Thoracic aorta (tissue), 2 donors: ENCODE results near the gene PHF1. TPM values are rescaled to one million over a fixed set of nuclear protein-coding genes. Genes with fewer than 3 reads are reported as not detected.

Experiments used
- ATAC-seq: fragments of 150-250 bp; one replicate; pipeline ENCODE4 v1.8.0; 2017; ENCODE audit warnings: low read depth; ENCODE audit not compliant: insufficient number of reproducible peaks, low FRiP score
- DNase-seq: peaks from one replicate; pipeline ENCODE4 v3.0.0-alpha.2; 2020; ENCODE audit warnings: low spot score
- H3K27ac ChIP-seq, 2 donors: fragments of 200-600 bp; sonication (generic); 1 replicate in 1 of 2; 2 replicates in 1 of 2; pipeline ENCODE4 v1.5.1; 2016; ENCODE audit warnings: mild to moderate bottlenecking in 2 of 2, moderate library complexity in 2 of 2
- H3K27me3 ChIP-seq: fragments of 200-600 bp; sonication (generic); replicated peaks from 2 replicates; pipeline ENCODE4 v1.6.0; 2016; ENCODE audit warnings: mild to moderate bottlenecking; ENCODE audit not compliant: insufficient read depth
- H3K36me3 ChIP-seq: fragments of 200-600 bp; sonication (generic); one replicate; pipeline ENCODE4 v1.5.1; 2016
- H3K4me1 ChIP-seq, 2 donors: fragments of 200-600 bp; sonication (generic); 1 replicate in 1 of 2; 2 replicates in 1 of 2; pipeline versions ENCODE4 v1.5.1 to v1.6.0; 2016; ENCODE audit warnings: low read depth in 2 of 2, mild to moderate bottlenecking in 1 of 2; ENCODE audit not compliant: control insufficient read depth in 1 of 2
- H3K4me3 ChIP-seq: fragments of 200-600 bp; sonication (generic); 2 replicates; pipeline ENCODE4 v1.5.1; 2016; ENCODE audit warnings: mild to moderate bottlenecking
- H3K9me3 ChIP-seq: fragments of 200-600 bp; sonication (generic); 2 replicates; pipeline ENCODE4 v1.5.1; 2016
- CTCF ChIP-seq: fragments of 200-600 bp; sonication (generic); IDR thresholded peaks from one replicate; pipeline ENCODE4 v1.5.1; 2019; ENCODE audit warnings: antibody characterized with exemption
- total RNA-seq, 2 donors: library from RNA; depleted of rRNA; stranded (reverse); fragments of >200 nt; gene quantifications; one replicate each; pipeline versions ENCODE4 v1.1.0 to v1.2.3, GENCODE V29; 2016

Gene PHF1
- total RNA-seq, 2 donors from 2014 or later: 82.0 to 104 TPM

GRCh38 chr6:33433544-33434191 is 22.9 kb downstream of the PHF1 start:
- no peak for TF ChIP-seq CTCF
- ATAC-seq: peak; percentile 35
- no peak overlapping the region for H3K4me3 ChIP-seq
- H3K27ac ChIP-seq: no peak overlapping the region
- peaks cover 19% of the 10 kb centered on the region for H3K36me3 ChIP-seq
- no peaks in the 10 kb centered on the region for H3K9me3 ChIP-seq
- peaks cover 1 to 41% of the 10 kb centered on the region in 2 donors for H3K4me1 ChIP-seq
- DNase-seq: no peak
- H3K27me3 ChIP-seq: no peaks in the 10 kb centered on the region

- no peak overlapping the region for H3K27ac ChIP-seq
Measured at GRCh38 chr6:33434961-33435360, 24.1 kb downstream of the PHF1 start.

GRCh38 chr6:33437666-33438065 is 26.9 kb downstream of the PHF1 start:
- ATAC-seq (no peak), DNase-seq (no peak)
- TF ChIP-seq CTCF: no peak

More at GRCh38 chr6:33434961-33435360, 24.1 kb downstream of the PHF1 start:
- no peaks in the 10 kb centered on the region for H3K27me3 ChIP-seq
- peaks cover 0 to 31% of the 10 kb centered on the region in 2 donors for H3K4me1 ChIP-seq
- ATAC-seq: no peak
- TF ChIP-seq CTCF: no peak
- no peak overlapping the region for H3K4me3 ChIP-seq
- DNase-seq: no peak
- peaks cover 24% of the 10 kb centered on the region for H3K36me3 ChIP-seq
- H3K9me3 ChIP-seq: no peaks in the 10 kb centered on the region

GRCh38 chr6:33438978-33439594 is 28.3 kb downstream of the PHF1 start:
- H3K36me3 ChIP-seq: peaks cover 37% of the 10 kb centered on the region
- TF ChIP-seq CTCF: no peak
- peaks cover 0 to 2% of the 10 kb centered on the region in 2 donors for H3K4me1 ChIP-seq
- H3K4me3 ChIP-seq: no peak overlapping the region
- no peak overlapping the region for H3K27ac ChIP-seq
- H3K27me3 ChIP-seq: no peaks in the 10 kb centered on the region
- ATAC-seq: no peak
- DNase-seq: no peak
- no peaks in the 10 kb centered on the region for H3K9me3 ChIP-seq

More at GRCh38 chr6:33437666-33438065, 26.9 kb downstream of the PHF1 start:
- H3K4me1 ChIP-seq: peaks cover 0 to 13% of the 10 kb centered on the region in 2 donors
- no peaks in the 10 kb centered on the region for H3K27me3 ChIP-seq
- H3K27ac ChIP-seq: no peak overlapping the region
- no peak overlapping the region for H3K4me3 ChIP-seq
- H3K36me3 ChIP-seq: peaks cover 30% of the 10 kb centered on the region
- no peaks in the 10 kb centered on the region for H3K9me3 ChIP-seq

GRCh38 chr6:33439956-33440648 is 29.3 kb downstream of the PHF1 start:
- no peaks in the 10 kb centered on the region for H3K27me3 ChIP-seq
- DNase-seq (no peak), ATAC-seq (no peak)
- H3K4me1 ChIP-seq: no peaks in the 10 kb centered on the region
- TF ChIP-seq CTCF: no peak
- H3K27ac ChIP-seq: no peak overlapping the region
- H3K9me3 ChIP-seq: no peaks in the 10 kb centered on the region
- no peak overlapping the region for H3K4me3 ChIP-seq
- peaks cover 42% of the 10 kb centered on the region for H3K36me3 ChIP-seq
